GM12878 (cell line): ENCODE measurements around the gene PRKCG. TPM values are rescaled to one million over a fixed set of nuclear protein-coding genes. Genes with fewer than 3 reads are reported as not detected.

ENCODE experiments used
- ATAC-seq: fragments of 200-7000 bp; cut with Tn5 transposase; 3 replicates; pipeline ENCODE4 v1.9.1; 2020; ENCODE audit warnings: mild to moderate bottlenecking, moderate library complexity
- BruUV-seq: library from RNA; stranded (reverse); fragments of 400-500 nt; replicated peaks from 2 replicates; lab custom pipeline; 2021; lab: Mats Ljungman, UMichigan
- CTCF ChIA-PET: fragments of 300-600 bp; sonication (Branson Sonifier 250); formaldehyde crosslinking; extraction: SDS; loops from one replicate; lab custom pipeline; 2021; ENCODE audit warnings: inconsistent platforms; lab: Yijun Ruan, JAX
- POLR2A ChIA-PET: fragments of 350-600 bp; formaldehyde crosslinking; extraction: SDS; loops from one replicate; lab custom pipeline; 2021; ENCODE audit warnings: inconsistent platforms; lab: Charles Lee
- RAD21 ChIA-PET: fragments of 300-600 bp; sonication (Branson Sonifier 250); formaldehyde crosslinking; loops from one replicate; lab custom pipeline; 2023; ENCODE audit warnings: antibody characterized with exemption; ENCODE audit not compliant: unreplicated experiment; lab: Charles Lee
- SMC1A ChIA-PET: fragments of 300-600 bp; sonication (Branson Sonifier 250); formaldehyde crosslinking; loops from one replicate; lab custom pipeline; 2023; ENCODE audit not compliant: unreplicated experiment, uncharacterized antibody; lab: Charles Lee
- DNase-seq: peaks from one replicate; pipeline ENCODE4 v3.0.0-alpha.2; 2011; ENCODE audit warnings: low read depth, low spot score
- FAIRE-seq: peaks from 3 replicates; lab custom pipeline; 2011; peaks lifted over from hg19 to GRCh38; lab: Jason Lieb, UNC
- H2AFZ ChIP-seq: 2 replicates; pipeline ENCODE4 v1.6.0; 2011; ENCODE audit warnings: low read depth, low read length, control low read depth; ENCODE audit not compliant: control insufficient read depth
- H3K27ac ChIP-seq: 2 replicates; pipeline ENCODE4 v1.5.1; 2011; ENCODE audit warnings: control low read depth; ENCODE audit not compliant: control insufficient read depth, insufficient read depth
- H3K27me3 ChIP-seq, 2 experiments: replicated peaks in 1 of 2; 2 replicates each; pipeline versions ENCODE4 v1.6.0 to v1.6.1; 2011; ENCODE audit warnings: low read length in 1 of 2; ENCODE audit not compliant: control insufficient read depth in 2 of 2, insufficient read depth in 2 of 2
- H3K36me3 ChIP-seq, 2 experiments: 2 replicates each; pipeline ENCODE4 v1.5.1; 2011; ENCODE audit warnings: low read length in 1 of 2; ENCODE audit not compliant: control insufficient read depth in 2 of 2, insufficient read depth in 2 of 2
- H3K4me1 ChIP-seq: 2 replicates; pipeline ENCODE4 v1.6.1; 2011; ENCODE audit warnings: mild to moderate bottlenecking, low read length, moderate library complexity, mixed read lengths; ENCODE audit not compliant: control insufficient read depth, insufficient read depth
- H3K4me2 ChIP-seq: 2 replicates; pipeline ENCODE4 v1.6.0; 2011; ENCODE audit warnings: control low read depth; ENCODE audit not compliant: control insufficient read depth, insufficient read depth
- H3K4me3 ChIP-seq: fragments of 200-600 bp; sonication (generic); 2 replicates; pipeline ENCODE4 v1.5.1; 2016
- H3K79me2 ChIP-seq: 2 replicates; pipeline ENCODE4 v1.6.0; 2011; ENCODE audit warnings: low read length; ENCODE audit not compliant: control insufficient read depth, insufficient read depth
- H3K9ac ChIP-seq: 2 replicates; pipeline ENCODE4 v1.8.0; 2011; ENCODE audit warnings: low read length, control low read depth, mixed read lengths; ENCODE audit not compliant: control insufficient read depth, insufficient read depth
- H3K9me3 ChIP-seq: replicated peaks from 3 replicates; pipeline ENCODE4 v1.5.1; 2011; ENCODE audit warnings: mild to moderate bottlenecking, low read length; ENCODE audit not compliant: control insufficient read depth, insufficient read depth
- H4K20me1 ChIP-seq: 2 replicates; pipeline ENCODE4 v1.6.0; 2011; ENCODE audit not compliant: control insufficient read depth, insufficient read depth
- JUNB ChIP-seq: IDR thresholded peaks from 2 replicates; pipeline ENCODE4 v1.6.1; 2016; ENCODE audit warnings: antibody characterized with exemption, mild to moderate bottlenecking
- MLLT1 ChIP-seq: fragments of 450-650 bp; IDR thresholded peaks from 2 replicates; pipeline ENCODE4 v1.6.1; 2016; ENCODE audit warnings: mild to moderate bottlenecking
- PBX3 ChIP-seq: IDR thresholded peaks from 2 replicates; pipeline ENCODE4 v1.6.1; 2011; ENCODE audit warnings: mild to moderate bottlenecking, low read depth, low read length, moderate library complexity; ENCODE audit not compliant: insufficient replicate concordance
- TAF1 ChIP-seq: IDR thresholded peaks from 2 replicates; pipeline ENCODE4 v1.6.1; 2011; ENCODE audit warnings: mild to moderate bottlenecking, low read depth, low read length, borderline replicate concordance
- WRNIP1 ChIP-seq: IDR thresholded peaks from 2 replicates; pipeline ENCODE4 v1.6.1; 2011; ENCODE audit warnings: low read depth, low read length, improper control_type of control experiment, borderline replicate concordance
- WGBS: methylation state at CpG from one replicate; pipeline ENCODE4 v1.1.6; 2016; ENCODE audit warnings: low lambda C conversion rate; ENCODE audit not compliant: insufficient replicate concordance, insufficient coverage; ENCODE audit errors: missing lambda C conversion rate; 5-methylcytosine and 5-hydroxymethylcytosine counted together
- in situ Hi-C: fragments of 300-500 bp; cut with MboI; formaldehyde crosslinking; loops from 9 replicates; pipeline ENCODE4 v1.14.3; 2018; ENCODE audit warnings: mixed read lengths
- intact Hi-C: fragments of 100-400 bp; cut with micrococcal nuclease; formaldehyde crosslinking; loops from one replicate; pipeline ENCODE4 v1.14.2; 2022; ENCODE audit not compliant: unreplicated experiment
- polyA plus RNA-seq, 11 experiments: library from polyadenylated mRNA; depleted of rRNA in 4 of 11; unstranded in 6 of 11; stranded (reverse) in 5 of 11; fragments of >200 nt; fragmentation: Nextera tagmentation in 4 of 11; fragmentation: Illumina TruSeq in 1 of 11; extraction: Ambion mirVana in 4 of 11; extraction: Trizol in 1 of 11; gene quantifications; 1 replicate in 1 of 11; 2 replicates in 10 of 11; pipeline versions ENCODE4 v1.2.1 to v1.2.3, GENCODE V29; 2011 to 2016; ENCODE audit warnings: inconsistent platforms in 2 of 11, missing spikeins in 2 of 11, low read depth in 1 of 11
- total RNA-seq, 4 experiments: library from RNA; depleted of rRNA in 3 of 4; stranded (reverse); fragments of >200 nt in 3 of 4; fragmentation: Illumina TruSeq in 1 of 4; extraction: Trizol in 1 of 4; gene quantifications; 2 replicates each; pipeline versions ENCODE4 v1.2.1 to v1.2.3, GENCODE V29; 2013 to 2021

PRKCG gene
- total and polyA plus RNA-seq, 10 of the 15 experiments (the other 5 are each of a cell fraction or from before 2014, with no cell fraction given) = not detected

GRCh38 chr19:53945441-53945840 lies 63.4 kb downstream of the PRKCG start:
- Histone ChIP-seq H3K79me2 (no peaks in the 10 kb centered on the region), H4K20me1 (no peaks in the 10 kb centered on the region), H3K27me3 (no peaks in the 10 kb centered on the region), H3K36me3 (no peaks in the 10 kb centered on the region), H3K9ac (no peak overlapping the region), H3K9me3 (no peaks in the 10 kb centered on the region; the same call in 2 of the 3 replicates), H3K4me2 (no peak overlapping the region), H3K4me1 (no peaks in the 10 kb centered on the region), H2AFZ (no peak overlapping the region), H3K4me3 (no peak overlapping the region), H3K27ac (no peak overlapping the region)
- ATAC-seq (no peak), FAIRE-seq (no peak), DNase-seq (no peak)
- TF ChIP-seq MLLT1 = peak; percentile 58; the same call in 1 of the 2 replicates
- TF ChIP-seq PBX3 = no peak
- CTCF ChIA-PET = no interaction called here
- POLR2A ChIA-PET = no interaction called here
- WGBS = 18% methylated on average over 9 of the region's 9 CpGs
- SMC1A ChIA-PET = interaction anchor here (0.6 kb wide), 1 partner anchor 11 kb away, joined by 3 read pairs; no protein-coding TSS in a partner anchor
- in situ Hi-C loops = no loop called here
- RAD21 ChIA-PET = no interaction called here
- no TSS peak for BruUV-seq
- intact Hi-C loops = no loop called here

GRCh38 chr19:53945998-53946397 lies 64.0 kb downstream of the PRKCG start:
- no peaks in the 10 kb centered on the region for H3K4me1 ChIP-seq
- no peaks in the 10 kb centered on the region for H3K27me3 ChIP-seq
- H3K4me3 ChIP-seq = no peak overlapping the region
- TF ChIP-seq WRNIP1 (no peak), TAF1 (no peak), JUNB (no peak)
- DNase-seq (no peak), ATAC-seq (no peak), FAIRE-seq (no peak)
- POLR2A ChIA-PET = no interaction called here
- RAD21 ChIA-PET = no interaction called here
- BruUV-seq = no TSS peak
- in situ Hi-C loops (no loop called here), intact Hi-C loops (no loop called here)
- H4K20me1 ChIP-seq = no peaks in the 10 kb centered on the region
- no peak overlapping the region for H2AFZ ChIP-seq
- no peak overlapping the region for H3K4me2 ChIP-seq
- CTCF ChIA-PET = no interaction called here
- WGBS = 72% methylated on average over 2 of the region's 2 CpGs
- H3K79me2 ChIP-seq = no peaks in the 10 kb centered on the region
- no peaks in the 10 kb centered on the region for H3K36me3 ChIP-seq
- SMC1A ChIA-PET = no interaction called here
- H3K9me3 ChIP-seq = no peaks in the 10 kb centered on the region; the same call in 2 of the 3 replicates
- no peak overlapping the region for H3K27ac ChIP-seq
- H3K9ac ChIP-seq = no peak overlapping the region
